Measurements from ENCODE around the gene SPSB1.
"Not testable (repeated sequence)": the region's sequence is repeated elsewhere in the genome, so short reads cannot be mapped to it uniquely, and the experiment has no call there.

- not testable (repeated sequence) for TF ChIP-seq EZH2 (IDR thresholded peaks at IDR 0.05; ENCODE audit: insufficient read depth, poor library complexity, severe bottlenecking); EZH2phosphoT487 (IDR thresholded peaks at IDR 0.05; ENCODE audit: insufficient read depth, low read depth)
Measured at GRCh38 chr1:9299571-9300541, 7.2 kb downstream of the SPSB1 start.
